ENCODE data around the gene LILRA1.
"Not testable (repeated sequence)": the region's sequence is repeated elsewhere in the genome, so short reads cannot be mapped to it uniquely, and the experiment has no call there.

- TF ChIP-seq POLR2A (IDR thresholded peaks at IDR 0.05; ENCODE audit: low read depth, low read length); POLR2AphosphoS5 (IDR thresholded peaks at IDR 0.05; ENCODE audit: low read depth, low read length); PAX5 (IDR thresholded peaks at IDR 0.05; ENCODE audit: insufficient read depth, low read length, severe bottlenecking); TAF1 (IDR thresholded peaks at IDR 0.05; ENCODE audit: low read depth, low read length); SPI1 (IDR thresholded peaks at IDR 0.05; ENCODE audit: low read depth, low read length): not testable (repeated sequence)
Observed at GRCh38 chr19:54571715-54572615, 21.5 kb upstream of the LILRA1 start.

Measured in GM12891 (cell line).